ENCODE measurements around the gene ZNF175.

DNA sequence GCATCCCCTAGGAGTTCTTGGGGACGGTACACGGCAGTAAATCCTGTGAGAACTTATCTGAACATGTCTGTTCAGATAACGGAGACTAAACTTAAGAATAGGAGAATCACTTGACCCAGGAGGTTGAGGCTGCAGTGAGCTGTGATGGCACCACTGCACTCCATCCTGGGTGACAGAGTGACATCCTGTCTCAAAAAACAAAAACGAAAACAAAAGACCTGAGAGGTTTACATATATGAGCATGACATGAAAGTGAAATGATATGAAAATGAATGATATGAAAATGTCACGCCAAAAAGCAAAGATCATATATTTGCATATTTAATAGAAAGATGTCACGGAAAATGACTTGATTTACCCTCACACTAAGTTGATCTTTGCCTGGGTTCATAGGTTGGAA, 5.8 kb downstream of the ZNF175 start:
- TF ChIP-seq, protein P1, sequence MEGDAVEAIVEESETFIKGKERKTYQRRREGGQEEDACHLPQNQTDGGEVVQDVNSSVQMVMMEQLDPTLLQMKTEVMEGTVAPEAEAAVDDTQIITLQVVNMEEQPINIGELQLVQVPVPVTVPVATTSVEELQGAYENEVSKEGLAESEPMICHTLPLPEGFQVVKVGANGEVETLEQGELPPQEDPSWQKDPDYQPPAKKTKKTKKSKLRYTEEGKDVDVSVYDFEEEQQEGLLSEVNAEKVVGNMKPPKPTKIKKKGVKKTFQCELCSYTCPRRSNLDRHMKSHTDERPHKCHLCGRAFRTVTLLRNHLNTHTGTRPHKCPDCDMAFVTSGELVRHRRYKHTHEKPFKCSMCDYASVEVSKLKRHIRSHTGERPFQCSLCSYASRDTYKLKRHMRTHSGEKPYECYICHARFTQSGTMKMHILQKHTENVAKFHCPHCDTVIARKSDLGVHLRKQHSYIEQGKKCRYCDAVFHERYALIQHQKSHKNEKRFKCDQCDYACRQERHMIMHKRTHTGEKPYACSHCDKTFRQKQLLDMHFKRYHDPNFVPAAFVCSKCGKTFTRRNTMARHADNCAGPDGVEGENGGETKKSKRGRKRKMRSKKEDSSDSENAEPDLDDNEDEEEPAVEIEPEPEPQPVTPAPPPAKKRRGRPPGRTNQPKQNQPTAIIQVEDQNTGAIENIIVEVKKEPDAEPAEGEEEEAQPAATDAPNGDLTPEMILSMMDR (IDR thresholded peaks at IDR 0.05): no peak
- TF ChIP-seq, protein P2, sequence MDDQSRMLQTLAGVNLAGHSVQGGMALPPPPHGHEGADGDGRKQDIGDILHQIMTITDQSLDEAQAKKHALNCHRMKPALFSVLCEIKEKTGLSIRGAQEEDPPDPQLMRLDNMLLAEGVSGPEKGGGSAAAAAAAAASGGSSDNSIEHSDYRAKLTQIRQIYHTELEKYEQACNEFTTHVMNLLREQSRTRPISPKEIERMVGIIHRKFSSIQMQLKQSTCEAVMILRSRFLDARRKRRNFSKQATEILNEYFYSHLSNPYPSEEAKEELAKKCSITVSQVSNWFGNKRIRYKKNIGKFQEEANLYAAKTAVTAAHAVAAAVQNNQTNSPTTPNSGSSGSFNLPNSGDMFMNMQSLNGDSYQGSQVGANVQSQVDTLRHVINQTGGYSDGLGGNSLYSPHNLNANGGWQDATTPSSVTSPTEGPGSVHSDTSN (IDR thresholded peaks at IDR 0.05): no peak
- TF ChIP-seq EP300 (IDR thresholded peaks at IDR 0.05; ENCODE audit: borderline replicate concordance in 1 of 2, low read depth in 1 of 2, low read length in 1 of 2): no peak
- TF ChIP-seq, protein P3, sequence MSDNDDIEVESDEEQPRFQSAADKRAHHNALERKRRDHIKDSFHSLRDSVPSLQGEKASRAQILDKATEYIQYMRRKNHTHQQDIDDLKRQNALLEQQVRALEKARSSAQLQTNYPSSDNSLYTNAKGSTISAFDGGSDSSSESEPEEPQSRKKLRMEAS (IDR thresholded peaks at IDR 0.05; ENCODE audit: low read depth): no peak

Data from SK-N-SH (cell line).